ENCODE measurements around the gene PPP2R5E. TPM values are rescaled to one million over a fixed set of nuclear protein-coding genes. Genes with fewer than 3 reads are reported as not detected.

PPP2R5E gene
- total and polyA plus RNA-seq, 4 donors: 6.0 to 13.1 (median 8.4) TPM

DNA sequence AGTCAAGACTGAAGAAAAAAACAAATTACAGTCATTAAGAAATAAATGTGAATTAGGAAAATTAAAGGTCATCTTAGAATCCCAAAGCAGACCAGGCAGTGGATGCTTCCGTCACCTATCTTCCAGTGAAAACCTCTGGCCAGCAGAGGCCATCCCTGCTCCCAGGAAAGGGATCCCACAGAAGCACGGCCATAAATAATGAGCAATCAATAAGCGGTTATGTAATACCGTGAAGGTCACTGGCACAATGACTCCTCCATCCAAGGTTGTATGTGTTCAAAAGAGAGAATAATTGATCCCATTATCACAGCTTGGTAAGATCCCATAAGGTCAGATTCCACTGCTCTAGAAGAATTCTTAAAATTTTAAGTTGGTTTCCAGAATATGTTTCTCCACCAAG lies 85.7 kb downstream of the PPP2R5E start:
- TF ChIP-seq HNF4A (conservative IDR thresholded peaks at IDR 0.05) (peak; percentile 64 to 78), RXRA (IDR thresholded peaks at IDR 0.05) (peak; percentile 89 to 93), FOXA1 (IDR thresholded peaks at IDR 0.05) (peak; percentile 43), NR2F2 (IDR thresholded peaks at IDR 0.05) (peak; percentile 33), YY1 (IDR thresholded peaks at IDR 0.05) (peak; percentile 81), HNF4G (IDR thresholded peaks at IDR 0.05) (peak; percentile 36), JUND (IDR thresholded peaks at IDR 0.05) (peak; percentile 48 to 55), RAD21 (IDR thresholded peaks at IDR 0.05) (peak; percentile 87 to 90), SP1 (IDR thresholded peaks at IDR 0.05) (peak; percentile 52), FOXA2 (IDR thresholded peaks at IDR 0.05) (peak; percentile 48), TAF1 (conservative IDR thresholded peaks at IDR 0.05) (no peak), EGR1 (IDR thresholded peaks at IDR 0.05; ENCODE audit: low read depth in 2 of 2) (no peak), GABPA (IDR thresholded peaks at IDR 0.05 in 1 of 2, conservative IDR thresholded peaks at IDR 0.05 in 1 of 2) (no peak)
- TF ChIP-seq, protein P1, sequence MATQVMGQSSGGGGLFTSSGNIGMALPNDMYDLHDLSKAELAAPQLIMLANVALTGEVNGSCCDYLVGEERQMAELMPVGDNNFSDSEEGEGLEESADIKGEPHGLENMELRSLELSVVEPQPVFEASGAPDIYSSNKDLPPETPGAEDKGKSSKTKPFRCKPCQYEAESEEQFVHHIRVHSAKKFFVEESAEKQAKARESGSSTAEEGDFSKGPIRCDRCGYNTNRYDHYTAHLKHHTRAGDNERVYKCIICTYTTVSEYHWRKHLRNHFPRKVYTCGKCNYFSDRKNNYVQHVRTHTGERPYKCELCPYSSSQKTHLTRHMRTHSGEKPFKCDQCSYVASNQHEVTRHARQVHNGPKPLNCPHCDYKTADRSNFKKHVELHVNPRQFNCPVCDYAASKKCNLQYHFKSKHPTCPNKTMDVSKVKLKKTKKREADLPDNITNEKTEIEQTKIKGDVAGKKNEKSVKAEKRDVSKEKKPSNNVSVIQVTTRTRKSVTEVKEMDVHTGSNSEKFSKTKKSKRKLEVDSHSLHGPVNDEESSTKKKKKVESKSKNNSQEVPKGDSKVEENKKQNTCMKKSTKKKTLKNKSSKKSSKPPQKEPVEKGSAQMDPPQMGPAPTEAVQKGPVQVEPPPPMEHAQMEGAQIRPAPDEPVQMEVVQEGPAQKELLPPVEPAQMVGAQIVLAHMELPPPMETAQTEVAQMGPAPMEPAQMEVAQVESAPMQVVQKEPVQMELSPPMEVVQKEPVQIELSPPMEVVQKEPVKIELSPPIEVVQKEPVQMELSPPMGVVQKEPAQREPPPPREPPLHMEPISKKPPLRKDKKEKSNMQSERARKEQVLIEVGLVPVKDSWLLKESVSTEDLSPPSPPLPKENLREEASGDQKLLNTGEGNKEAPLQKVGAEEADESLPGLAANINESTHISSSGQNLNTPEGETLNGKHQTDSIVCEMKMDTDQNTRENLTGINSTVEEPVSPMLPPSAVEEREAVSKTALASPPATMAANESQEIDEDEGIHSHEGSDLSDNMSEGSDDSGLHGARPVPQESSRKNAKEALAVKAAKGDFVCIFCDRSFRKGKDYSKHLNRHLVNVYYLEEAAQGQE (IDR thresholded peaks at IDR 0.05): no peak
- TF ChIP-seq, protein P2, sequence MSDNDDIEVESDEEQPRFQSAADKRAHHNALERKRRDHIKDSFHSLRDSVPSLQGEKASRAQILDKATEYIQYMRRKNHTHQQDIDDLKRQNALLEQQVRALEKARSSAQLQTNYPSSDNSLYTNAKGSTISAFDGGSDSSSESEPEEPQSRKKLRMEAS (IDR thresholded peaks at IDR 0.05): peak; percentile 67
- TF ChIP-seq, protein P3, sequence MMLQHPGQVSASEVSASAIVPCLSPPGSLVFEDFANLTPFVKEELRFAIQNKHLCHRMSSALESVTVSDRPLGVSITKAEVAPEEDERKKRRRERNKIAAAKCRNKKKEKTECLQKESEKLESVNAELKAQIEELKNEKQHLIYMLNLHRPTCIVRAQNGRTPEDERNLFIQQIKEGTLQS (IDR thresholded peaks at IDR 0.05): peak; percentile 79
- TF ChIP-seq, protein P4, sequence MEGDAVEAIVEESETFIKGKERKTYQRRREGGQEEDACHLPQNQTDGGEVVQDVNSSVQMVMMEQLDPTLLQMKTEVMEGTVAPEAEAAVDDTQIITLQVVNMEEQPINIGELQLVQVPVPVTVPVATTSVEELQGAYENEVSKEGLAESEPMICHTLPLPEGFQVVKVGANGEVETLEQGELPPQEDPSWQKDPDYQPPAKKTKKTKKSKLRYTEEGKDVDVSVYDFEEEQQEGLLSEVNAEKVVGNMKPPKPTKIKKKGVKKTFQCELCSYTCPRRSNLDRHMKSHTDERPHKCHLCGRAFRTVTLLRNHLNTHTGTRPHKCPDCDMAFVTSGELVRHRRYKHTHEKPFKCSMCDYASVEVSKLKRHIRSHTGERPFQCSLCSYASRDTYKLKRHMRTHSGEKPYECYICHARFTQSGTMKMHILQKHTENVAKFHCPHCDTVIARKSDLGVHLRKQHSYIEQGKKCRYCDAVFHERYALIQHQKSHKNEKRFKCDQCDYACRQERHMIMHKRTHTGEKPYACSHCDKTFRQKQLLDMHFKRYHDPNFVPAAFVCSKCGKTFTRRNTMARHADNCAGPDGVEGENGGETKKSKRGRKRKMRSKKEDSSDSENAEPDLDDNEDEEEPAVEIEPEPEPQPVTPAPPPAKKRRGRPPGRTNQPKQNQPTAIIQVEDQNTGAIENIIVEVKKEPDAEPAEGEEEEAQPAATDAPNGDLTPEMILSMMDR (IDR thresholded peaks at IDR 0.05; ENCODE audit: low read depth, low read length, missing input control): peak; percentile 46
- TF ChIP-seq, protein P5, sequence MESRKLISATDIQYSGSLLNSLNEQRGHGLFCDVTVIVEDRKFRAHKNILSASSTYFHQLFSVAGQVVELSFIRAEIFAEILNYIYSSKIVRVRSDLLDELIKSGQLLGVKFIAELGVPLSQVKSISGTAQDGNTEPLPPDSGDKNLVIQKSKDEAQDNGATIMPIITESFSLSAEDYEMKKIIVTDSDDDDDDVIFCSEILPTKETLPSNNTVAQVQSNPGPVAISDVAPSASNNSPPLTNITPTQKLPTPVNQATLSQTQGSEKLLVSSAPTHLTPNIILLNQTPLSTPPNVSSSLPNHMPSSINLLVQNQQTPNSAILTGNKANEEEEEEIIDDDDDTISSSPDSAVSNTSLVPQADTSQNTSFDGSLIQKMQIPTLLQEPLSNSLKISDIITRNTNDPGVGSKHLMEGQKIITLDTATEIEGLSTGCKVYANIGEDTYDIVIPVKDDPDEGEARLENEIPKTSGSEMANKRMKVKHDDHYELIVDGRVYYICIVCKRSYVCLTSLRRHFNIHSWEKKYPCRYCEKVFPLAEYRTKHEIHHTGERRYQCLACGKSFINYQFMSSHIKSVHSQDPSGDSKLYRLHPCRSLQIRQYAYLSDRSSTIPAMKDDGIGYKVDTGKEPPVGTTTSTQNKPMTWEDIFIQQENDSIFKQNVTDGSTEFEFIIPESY (IDR thresholded peaks at IDR 0.05): peak; percentile 76
- Histone ChIP-seq H3K27me3 (ENCODE audit: control insufficient read depth in 4 of 4, insufficient read depth in 4 of 4, low read length in 3 of 4) (no peaks in the 10 kb centered on the region), H3K9ac (ENCODE audit: low read depth in 1 of 2, low read length in 2 of 2) (no peak overlapping the region), H3K4me1 (ENCODE audit: control insufficient read depth in 4 of 4, insufficient read depth in 4 of 4, low read length in 3 of 4) (peaks cover 8 to 25% (median 11%) of the 10 kb centered on the region in 4 donors), H3K27ac (ENCODE audit: low read depth in 1 of 2, low read length in 2 of 2) (no peak overlapping the region), H3K36me3 (ENCODE audit: control insufficient read depth in 4 of 4, insufficient read depth in 3 of 4, low read depth in 1 of 4, low read length in 3 of 4) (peaks cover 0 to 4% (median under 1%) of the 10 kb centered on the region in 4 donors), H3K9me3 (ENCODE audit: control insufficient read depth in 4 of 4, low read length in 3 of 4) (no peaks in the 10 kb centered on the region), H3K4me3 (ENCODE audit: low read depth in 1 of 3, low read length in 3 of 3) (no peak overlapping the region)
- DNase-seq (ENCODE audit: low spot score): no peak
- whole genome bisulfite sequencing: 32% methylated on average over 4 of the region's 4 CpGs

All from liver (tissue), 9 donors.